GM21576 (cell line): ENCODE results near the gene CCDC74B.
"Not testable (repeated sequence)": the region's sequence is repeated elsewhere in the genome, so short reads cannot be mapped to it uniquely, and the experiment has no call there.

Experiments used
- ATAC-seq: cut with Tn5 transposase; IDR thresholded peaks from one replicate; pipeline ENCODE4 v1.9.1; 2021; ENCODE audit warnings: mild to moderate bottlenecking, moderate library complexity; ENCODE audit not compliant: unreplicated experiment

Gene CCDC74B

DNA sequence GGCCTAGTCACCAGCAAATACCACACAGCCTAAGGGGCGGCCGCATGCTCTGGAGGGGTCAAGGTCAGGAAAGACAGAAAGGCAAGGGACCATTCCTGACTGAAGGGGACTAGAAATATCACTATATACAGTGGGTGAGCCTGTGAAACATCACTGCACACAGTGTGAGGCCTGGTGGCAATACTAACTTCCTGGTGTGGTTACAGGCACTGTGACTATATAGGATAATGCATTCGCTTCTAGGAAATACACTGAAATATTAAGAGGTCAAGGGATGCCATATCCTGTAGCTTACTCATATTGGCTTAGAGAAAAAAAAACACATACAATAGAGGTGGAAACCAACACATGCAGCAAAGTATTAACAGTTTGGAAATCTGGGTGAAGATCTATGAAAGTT lies 24.3 kb upstream of the CCDC74B start:
- ATAC-seq: not testable (repeated sequence)

DNA sequence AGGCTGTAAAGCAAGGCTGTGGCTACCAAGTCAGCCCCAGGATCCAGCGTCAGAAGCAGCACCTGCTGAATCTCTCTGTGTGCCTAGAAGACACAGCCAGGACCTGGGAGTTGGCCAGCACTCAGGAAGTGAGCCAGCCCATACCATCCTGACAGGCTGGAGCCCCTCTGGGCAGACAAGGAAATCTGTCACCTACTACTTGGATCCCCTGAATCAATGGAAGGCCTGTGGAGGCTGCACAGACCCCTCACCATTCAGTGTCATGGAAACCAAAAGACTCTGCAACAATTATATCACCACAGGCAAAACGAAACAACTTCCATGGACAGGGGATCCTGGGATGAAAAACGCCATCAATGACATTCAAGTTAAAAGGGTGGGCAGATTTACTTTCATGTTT lies 21.7 kb upstream of the CCDC74B start:
- not testable (repeated sequence) for ATAC-seq

DNA sequence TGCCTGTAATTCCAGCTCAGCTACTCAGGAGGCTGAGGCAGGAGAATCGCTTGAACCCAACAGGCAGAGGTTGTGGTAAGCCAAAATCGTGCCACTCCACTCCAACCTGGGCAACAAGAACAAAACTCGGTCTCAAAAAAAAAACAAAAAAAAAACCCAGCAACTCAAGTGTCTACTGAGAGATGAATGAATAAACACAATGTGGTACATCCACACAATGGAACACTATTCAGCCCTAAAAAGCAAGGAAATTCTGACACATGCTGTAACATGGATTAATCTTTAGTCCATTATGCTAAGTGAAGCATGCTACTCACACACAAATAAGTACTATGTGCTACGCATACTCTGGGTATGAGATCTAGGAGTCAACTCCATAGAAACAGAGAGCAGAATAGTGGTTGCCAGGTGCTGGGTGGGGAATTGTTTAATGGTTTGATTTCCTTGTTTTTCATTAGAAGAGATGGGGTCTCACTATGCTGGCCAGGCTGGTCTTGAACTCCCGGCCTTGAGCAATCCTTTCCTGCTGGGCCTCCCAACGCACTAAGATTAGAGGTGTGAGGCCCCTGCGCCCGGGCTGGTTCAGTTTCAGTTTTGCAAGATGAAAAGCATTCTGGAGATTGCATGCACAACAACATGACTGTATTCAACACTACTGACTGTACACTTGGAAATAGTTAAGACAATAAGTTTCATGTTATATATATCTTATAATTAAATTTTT lies 20.5 kb upstream of the CCDC74B start:
- no peak for ATAC-seq

DNA sequence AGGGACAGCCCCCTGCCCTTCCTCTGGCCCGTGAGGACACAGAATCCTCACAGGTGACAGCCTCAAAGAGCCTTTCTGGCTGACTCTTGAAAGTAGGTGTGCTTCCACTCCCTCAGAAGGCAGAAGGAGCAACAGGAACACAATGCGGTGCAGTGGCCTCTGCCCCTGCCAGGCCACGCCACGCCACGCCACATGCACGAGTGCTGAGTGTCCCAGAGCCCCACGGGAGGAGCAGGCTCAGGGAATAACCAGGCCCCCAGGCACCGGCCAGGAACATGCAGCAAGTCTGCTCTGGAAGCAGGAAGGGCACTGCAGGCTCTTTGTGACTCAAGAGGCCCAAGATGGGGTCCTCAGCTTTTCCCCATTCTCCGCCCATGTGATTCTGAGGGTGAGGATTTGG lies 18.1 kb upstream of the CCDC74B start:
- no peak for ATAC-seq

DNA sequence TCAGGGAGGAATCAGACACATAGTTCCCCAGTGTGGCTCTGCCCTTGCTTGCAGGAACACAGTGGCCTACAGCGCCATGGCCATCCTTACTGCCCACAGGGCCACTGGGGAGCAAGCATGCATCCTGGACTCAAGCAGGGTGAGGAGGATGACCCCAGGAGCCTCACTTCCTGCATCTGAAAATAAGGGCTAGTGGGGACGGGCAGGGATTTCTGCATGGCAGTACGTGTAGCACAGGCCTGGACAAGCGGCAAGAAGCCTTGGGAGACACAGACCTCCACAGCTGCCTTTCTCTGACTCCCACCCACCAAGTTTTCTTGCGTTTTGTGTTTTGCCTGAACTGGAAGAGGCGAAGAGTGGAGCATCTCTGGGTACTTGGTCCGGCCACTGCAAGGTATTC lies 17.6 kb upstream of the CCDC74B start:
- not testable (repeated sequence) for ATAC-seq

DNA sequence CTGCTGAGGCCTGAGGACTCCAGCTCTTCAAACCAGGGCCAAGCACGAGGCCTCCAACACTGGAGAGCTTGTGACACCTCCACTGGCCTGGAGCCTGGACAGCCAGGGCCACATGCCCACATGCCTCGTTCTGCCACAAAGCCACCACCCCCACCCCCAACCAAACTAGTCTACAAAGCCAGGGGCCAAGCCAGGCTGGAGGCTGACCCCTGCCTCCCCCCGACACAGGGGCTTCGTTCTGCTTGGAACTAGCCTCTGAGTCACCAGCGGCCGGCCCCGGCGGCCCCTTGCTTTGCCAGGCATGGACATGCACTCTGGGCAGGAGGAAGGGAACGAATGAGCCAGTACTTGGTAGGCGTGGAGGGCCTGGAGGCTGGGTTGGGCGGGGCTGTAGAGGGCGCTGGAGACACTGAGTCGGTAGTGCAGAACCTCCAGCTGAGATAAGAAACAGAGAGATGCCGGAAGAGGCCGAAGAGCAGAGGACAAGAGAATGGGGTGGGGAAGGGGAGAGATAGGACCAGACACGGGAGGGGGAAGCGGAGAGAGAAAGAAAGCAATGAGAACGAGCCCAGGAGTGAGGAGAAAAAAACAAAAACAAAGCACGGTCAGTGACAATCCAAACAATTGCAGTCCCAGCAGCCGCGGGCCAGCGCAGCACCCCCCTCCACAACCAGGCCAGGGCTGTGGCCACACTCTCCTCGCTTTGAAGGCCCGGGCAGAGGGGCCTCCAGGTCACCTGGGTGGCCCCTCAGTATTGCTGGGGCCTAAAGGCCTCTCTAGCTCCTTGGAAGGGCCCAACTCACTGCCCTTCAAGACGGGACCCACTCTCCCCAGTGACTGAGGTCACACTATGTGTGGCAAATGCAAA lies 16.2 kb upstream of the CCDC74B start:
- not testable (repeated sequence) for ATAC-seq

DNA sequence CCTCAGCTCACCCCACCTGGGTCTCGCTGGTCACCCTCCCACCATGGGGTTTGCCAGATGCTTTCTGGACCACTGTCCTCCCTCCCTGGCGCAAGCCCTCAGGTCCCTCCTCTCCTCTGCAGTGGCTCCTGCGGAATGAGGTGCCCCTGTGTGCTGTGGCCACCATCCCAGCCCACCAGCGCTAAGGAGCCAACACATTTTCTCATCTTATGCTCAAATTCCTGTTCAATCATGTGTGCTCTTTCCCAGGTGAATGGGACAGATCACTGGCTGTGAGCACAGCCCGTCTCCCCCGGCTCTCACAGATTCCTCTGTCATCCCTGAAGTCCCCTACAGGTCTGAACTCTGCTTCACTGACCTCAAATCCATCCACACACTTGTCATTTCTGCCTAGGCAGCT lies 15.2 kb upstream of the CCDC74B start:
- ATAC-seq: no peak

DNA sequence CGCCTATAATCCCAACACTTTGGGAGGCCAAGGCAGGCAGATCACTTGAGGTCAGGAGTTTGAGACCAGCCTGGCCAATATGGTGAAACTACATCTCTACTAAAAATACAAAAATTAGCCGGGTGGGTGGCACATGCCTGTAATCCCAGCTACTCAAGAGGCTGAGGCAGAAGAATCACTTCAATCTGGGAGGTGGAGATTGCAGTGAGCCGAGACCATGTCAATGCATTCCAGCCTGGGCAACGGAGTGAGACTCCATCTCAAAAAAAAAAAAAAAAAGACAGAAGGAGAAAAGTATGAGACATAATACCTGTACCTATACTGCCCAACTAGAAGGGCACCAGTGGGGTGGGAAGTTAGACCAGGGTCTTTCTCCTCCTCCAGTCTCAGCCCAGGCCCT lies 14.5 kb upstream of the CCDC74B start:
- ATAC-seq: not testable (repeated sequence)

DNA sequence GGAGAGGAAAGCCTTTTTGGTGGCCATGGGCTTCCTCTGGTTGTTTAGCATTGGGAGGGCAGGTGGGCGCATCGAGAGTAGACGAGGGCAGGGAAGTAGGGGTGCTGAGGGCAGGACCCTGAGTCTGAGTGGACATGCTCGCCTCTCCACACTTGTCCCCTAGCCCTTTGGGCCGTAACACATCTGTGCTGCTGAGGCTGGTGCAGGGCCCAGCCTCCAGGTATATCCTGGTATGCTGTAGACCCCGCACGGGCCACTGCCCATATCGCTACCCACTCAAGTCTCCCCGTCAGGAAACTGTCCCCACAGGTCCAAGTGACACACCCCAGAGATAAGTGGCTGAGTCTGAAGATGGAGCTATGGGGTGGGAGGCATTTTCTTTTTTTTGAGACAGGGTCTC lies 13.7 kb upstream of the CCDC74B start:
- no peak for ATAC-seq

DNA sequence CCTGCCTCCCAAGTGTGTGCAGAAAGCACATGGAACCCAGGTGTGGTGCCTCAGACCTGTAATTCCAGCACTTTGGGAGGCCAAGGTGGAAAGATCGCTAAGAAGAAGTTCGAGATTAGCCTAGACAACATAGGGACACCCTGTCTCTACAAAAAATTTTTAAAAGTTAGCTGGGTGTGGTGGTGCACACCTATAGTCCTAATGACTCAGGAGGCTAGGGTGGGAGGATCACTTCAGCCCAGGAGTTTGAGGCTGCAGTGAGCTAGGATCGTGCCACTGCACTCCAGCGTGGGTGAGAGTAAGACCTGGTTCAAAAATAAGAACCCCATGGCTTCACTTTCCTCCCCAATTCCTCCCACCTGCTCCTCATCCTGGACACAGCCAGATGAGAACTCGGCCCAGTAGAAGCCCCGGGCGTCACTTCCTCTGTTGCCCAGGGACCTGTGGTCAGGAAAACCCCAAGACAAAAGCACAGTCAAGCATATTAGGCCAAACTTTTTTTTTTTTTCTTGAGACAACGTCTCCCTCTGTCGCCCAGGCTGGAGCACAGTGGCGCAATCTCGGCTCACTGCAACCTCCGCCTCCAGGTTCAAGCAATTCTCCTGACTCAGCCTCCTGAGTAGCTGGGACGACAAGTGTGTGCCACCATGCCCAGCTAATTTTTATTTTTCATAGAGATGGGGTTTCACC lies 13.1 kb upstream of the CCDC74B start:
- ATAC-seq: peak; percentile 82

DNA sequence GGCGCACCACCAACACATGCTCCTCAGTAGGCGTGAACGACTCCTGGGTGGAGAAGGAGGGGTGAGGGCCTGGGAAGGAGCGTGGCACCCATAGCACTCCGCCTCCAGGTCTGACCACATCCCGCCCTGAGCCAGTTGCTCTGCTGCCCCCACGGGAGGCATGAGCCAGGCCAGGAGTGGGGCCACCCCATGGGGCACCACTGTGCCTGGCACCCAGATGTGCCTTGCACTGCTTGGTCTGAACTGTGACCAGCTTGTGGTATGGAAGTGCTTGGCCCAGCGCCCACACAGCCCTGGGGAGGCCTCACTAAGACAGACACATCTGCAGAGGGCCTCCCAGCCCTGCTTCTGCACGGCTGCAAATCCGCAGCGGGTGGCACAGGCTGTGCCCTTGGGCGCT lies 12.4 kb upstream of the CCDC74B start:
- peak; percentile 35 for ATAC-seq

DNA sequence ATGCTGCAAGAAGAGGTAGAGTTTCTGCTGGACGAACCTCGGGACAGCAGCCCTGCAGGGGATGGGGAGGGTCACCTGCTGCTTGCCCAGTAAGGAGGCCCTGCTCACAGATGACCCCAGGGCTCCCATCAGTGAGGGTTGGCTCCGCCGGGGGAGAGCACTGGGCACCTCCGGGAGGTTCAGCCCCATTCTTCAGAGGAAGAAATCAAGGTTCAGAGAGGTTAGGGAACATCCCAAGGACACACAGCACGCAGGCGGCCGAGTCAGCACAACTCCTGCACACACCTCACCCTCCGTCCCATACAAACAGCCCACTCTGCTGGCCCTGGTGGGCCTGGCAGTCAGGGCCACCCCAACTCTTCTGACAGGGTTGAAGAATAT lies 11.7 kb upstream of the CCDC74B start:
- no peak for ATAC-seq

DNA sequence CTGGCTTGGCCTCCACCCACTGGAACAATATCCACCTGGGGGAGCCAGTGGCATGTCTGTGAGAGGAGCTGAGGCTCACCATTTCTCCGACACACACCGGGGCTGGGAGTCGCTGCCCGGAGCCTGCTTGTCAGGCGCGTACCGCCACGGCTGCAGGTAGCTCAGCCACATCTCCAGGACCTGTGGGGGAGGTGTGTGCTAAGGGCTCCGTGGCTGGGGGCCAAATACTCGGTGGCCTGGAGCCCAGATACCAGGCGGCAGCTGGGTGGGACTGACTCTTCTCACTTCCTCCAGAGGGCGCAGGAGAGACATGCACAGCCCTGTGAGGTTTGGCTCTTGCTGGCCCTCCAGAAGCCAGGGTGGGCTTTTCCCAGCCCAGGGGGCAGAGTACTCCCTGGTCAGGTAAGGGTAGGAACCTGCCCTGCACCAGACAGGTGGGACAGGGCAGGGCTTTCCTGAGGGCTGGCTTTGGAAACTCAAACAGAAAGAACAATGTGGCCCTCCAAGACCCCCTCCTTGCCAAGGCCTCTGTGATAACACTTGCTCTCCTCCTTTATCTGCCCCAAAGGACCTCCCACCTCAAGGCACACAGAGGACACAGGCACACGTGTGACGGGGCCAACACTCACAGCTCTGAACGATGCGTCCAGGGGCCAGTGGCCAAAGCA lies 11.2 kb upstream of the CCDC74B start:
- not testable (repeated sequence) for ATAC-seq

DNA sequence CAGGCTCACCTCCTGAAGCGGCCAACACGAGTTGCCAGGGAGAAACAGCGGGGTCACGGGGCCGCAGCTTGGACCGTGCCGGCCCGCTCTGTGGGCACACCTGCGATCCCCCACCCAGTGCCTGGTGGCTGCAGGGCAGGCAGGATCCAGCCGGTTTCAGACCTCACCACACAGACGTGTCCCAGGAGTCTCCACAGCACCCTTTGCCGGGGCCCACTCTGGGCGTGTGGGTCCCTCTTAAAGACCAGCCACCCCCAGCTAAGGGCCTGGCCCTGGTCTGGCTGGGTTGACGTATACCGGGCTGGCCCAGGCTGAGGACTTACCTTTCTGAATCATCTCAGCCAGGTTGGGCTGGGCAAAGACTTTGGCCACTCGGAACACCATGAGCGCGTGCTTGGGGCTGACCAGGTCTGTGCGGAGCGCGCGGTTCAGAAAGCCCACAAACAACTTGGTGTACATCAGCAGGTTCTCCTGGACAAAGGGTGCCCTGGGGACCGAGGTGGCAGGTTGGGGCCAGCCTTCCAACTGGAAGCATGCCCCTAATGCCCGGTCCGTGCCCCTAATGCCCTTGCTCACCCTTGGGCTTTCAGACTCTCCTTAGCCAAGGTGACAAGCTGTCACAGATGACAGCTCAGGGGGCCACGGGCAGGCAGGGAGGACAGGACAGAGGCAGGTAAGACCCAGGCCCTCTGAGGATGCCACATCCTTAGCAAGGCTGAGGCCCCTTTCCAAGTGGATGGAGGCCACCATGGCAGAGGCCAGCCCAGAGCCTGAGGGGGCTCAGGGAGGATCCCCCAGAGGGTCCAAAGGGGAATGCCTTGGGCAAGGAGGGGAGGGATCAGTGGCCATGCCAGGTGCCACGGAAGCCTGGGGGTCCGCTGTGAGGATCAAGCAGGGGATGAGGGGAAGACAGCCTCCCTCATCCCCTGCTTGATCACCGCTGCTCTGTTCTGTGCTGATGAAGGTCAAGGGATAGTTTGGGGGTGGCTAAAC lies 10.2 kb upstream of the CCDC74B start:
- no peak for ATAC-seq

DNA sequence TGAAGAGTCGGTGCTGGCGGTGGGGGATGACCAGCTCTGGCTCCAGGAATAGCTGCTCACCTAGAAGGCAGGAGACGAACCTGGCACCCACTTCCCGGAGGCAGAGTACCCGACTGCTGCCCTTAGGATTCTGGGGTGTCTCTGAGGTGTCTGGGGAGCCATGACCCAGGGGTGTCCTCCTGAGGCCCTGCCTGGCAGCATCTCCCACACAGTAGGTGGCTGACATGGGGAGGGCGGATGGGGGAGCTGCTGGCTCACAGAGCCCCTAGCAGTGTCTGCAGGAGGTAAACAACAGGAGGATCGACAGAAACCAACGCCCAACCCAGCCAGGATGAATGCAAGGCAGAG lies 9.5 kb upstream of the CCDC74B start:
- not testable (repeated sequence) for ATAC-seq

DNA sequence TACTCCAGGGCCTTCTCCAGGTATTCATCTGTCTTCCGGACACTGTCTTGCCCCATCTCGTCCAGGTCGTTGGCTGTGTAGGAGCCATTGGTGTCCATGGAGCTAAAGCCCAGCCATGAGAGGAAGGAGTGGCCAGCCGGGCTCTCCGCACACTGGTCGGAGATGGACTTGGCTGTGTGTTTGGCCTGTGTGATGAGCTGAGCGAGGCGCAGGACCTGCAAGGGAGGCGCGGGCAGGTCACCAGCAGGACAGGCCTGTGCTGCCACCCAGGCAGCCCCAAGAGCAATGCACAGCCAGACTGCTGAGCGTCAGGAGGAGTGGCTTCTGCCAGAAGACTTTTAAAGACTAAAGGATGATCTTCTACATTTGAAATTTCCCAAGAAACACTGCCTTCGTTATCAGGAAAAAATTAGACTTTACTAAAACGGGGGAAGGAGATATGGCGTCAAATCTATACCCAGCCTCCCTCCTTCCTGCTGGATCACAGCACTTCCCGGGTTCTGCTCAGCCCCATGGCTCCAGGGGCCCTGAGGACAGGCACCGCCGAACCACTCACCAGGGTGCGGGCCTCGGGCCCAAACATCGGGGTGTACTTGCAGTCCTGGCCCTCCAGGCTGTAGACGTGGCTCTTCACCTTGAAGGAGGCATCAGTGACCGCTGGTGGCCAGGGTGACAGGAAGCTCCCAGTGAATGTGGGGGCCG lies 9.0 kb upstream of the CCDC74B start:
- ATAC-seq: not testable (repeated sequence)

DNA sequence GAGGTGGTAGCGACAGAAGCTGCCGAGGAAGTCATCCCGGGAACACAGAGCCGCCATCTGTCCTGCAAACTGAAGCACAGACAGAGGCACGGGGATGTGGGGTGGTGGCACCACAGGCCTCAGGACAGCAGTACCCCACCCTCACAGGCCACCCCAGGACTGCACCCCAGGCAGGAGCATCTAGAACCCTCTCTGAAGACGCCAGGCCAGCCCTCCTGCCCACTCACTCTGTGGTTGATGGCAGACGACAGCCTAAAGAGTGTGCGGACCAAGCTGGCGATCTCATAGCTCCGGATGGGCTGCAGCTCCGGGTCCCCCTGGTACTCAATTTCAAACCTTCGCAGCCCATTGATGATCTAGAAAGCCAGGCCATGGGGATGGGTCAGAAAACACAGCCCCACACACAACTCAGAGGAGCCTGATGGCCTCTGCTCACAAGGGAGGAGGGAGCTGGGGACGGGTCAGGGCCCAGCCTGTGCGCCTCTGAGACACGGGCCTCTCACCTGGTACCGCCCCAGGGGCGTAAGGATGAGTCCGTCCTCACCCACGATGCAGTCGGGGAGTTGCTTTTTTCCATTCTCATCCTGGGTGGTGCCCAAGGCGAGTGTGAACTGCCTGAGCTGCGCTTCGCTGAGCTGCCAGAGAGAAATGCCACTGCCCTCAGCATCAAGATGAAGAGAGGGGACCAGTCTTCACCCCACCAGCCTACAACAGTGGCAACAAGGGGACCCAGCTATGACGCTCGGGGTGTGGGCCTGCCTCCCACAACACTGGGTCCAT lies 8.1 kb upstream of the CCDC74B start:
- ATAC-seq: no peak

DNA sequence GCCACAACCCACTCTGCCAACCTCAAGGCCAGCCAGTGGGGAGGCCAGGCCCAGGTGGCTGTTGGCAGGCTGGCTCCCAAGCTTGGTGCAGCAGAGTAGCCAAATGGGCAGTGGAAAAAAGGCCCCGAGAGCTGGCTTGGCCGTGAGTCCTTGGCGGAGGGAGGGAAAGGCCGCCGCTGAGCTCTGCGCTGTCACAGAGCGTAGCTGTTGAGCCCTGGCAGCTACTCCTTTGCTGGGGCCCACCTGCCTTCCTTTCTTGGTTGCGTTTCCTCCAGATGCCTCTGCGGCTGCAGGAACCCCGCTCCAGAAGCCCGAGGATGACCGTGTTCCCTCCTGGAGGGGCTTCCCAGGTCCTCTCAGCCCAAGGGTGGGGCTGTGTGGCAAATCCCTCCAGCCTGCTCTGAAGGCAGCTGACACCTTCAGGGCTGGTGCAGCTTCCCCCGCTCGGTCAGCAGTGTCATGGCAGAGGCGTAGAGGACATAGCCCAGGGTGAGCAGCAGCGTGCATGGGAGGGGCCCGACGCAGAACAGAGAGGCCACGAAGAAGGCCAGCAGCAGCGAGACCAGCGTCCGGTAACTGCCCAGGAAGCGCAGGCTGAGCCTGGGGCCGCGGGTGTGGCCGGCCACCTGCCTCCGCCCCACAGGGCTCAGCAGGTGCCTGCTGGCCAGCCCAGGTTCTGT lies 7.4 kb upstream of the CCDC74B start:
- not testable (repeated sequence) for ATAC-seq
